Stimulated activated naive CD8-positive, alpha-beta T cell treated with anti-CD3 and anti-CD28 coated beads, Interleukin-15, Interleukin-2, amounts not matched to agents 100 ng/mL and 50 ng/mL, for 24 hours (primary cell): ENCODE results near the gene ZNF92.
"Not testable (repeated sequence)": the region's sequence is repeated elsewhere in the genome, so short reads cannot be mapped to it uniquely, and the experiment has no call there.

Experiments
- H3K27ac Mint-ChIP-seq: one replicate; pipeline ENCODE4 v1.8.0; 2021; ENCODE audit warnings: mild to moderate bottlenecking, mixed read lengths
- H3K27me3 Mint-ChIP-seq: one replicate; pipeline ENCODE4 v1.8.0; 2021; ENCODE audit warnings: mixed read lengths
- H3K36me3 Mint-ChIP-seq: one replicate; pipeline ENCODE4 v1.8.0; 2021; ENCODE audit warnings: low read depth, mixed read lengths
- H3K4me1 Mint-ChIP-seq: one replicate; pipeline ENCODE4 v1.8.0; 2021; ENCODE audit warnings: low read depth, mixed read lengths
- H3K4me3 Mint-ChIP-seq: one replicate; pipeline ENCODE4 v1.8.0; 2021; ENCODE audit warnings: mild to moderate bottlenecking, mixed read lengths
- H3K9me3 Mint-ChIP-seq: one replicate; pipeline ENCODE4 v1.8.0; 2021; ENCODE audit warnings: mixed read lengths

The ZNF92 gene

GRCh38 chr7:65444899-65445823 lies 71.5 kb downstream of the ZNF92 start:
- Mint-ChIP-seq H3K36me3 (no peaks in the 10 kb centered on the region), H3K27me3 (peaks cover 8% of the 10 kb centered on the region), H3K27ac (no peak overlapping the region), H3K4me1 (peaks cover 5% of the 10 kb centered on the region), H3K4me3 (no peak overlapping the region), H3K9me3 (peaks cover 5% of the 10 kb centered on the region)

- not testable (repeated sequence) for H3K4me1 Mint-ChIP-seq, H3K4me3 Mint-ChIP-seq, H3K27ac Mint-ChIP-seq, H3K36me3 Mint-ChIP-seq, H3K9me3 Mint-ChIP-seq, H3K27me3 Mint-ChIP-seq
These were observed 73.4 kb downstream of the ZNF92 start for GRCh38 chr7:65447041-65447440.

- Mint-ChIP-seq H3K4me3 (no peak overlapping the region), H3K27ac (no peak overlapping the region), H3K9me3 (peaks cover 5% of the 10 kb centered on the region), H3K27me3 (peaks cover 4% of the 10 kb centered on the region), H3K4me1 (peaks cover 5% of the 10 kb centered on the region), H3K36me3 (no peaks in the 10 kb centered on the region)
These were observed 75.3 kb downstream of the ZNF92 start for GRCh38 chr7:65448816-65449504.

GRCh38 chr7:65449505-65449852 lies 75.8 kb downstream of the ZNF92 start:
- Mint-ChIP-seq H3K27ac (no peak overlapping the region), H3K9me3 (peaks cover 5% of the 10 kb centered on the region), H3K36me3 (no peaks in the 10 kb centered on the region), H3K27me3 (peaks cover 7% of the 10 kb centered on the region), H3K4me1 (peaks cover 8% of the 10 kb centered on the region), H3K4me3 (no peak overlapping the region)
